Measurements from ENCODE around the gene LPAR1.

LPAR1 gene

GRCh38 chr9:110928599-110928998 lies 109.7 kb downstream of the LPAR1 start:
- peaks cover 20% of the 10 kb centered on the region for H3K36me3 Mint-ChIP-seq (ENCODE audit: low read depth)
- intact Hi-C loops (cut with micrococcal nuclease): no loop called here
- H3K27ac Mint-ChIP-seq: no peak overlapping the region
- no peak overlapping the region for H3K4me3 Mint-ChIP-seq
- H3K4me1 Mint-ChIP-seq (ENCODE audit: low read depth): peaks cover 8% of the 10 kb centered on the region
- H3K27me3 Mint-ChIP-seq: peaks cover 2% of the 10 kb centered on the region
- no peaks in the 10 kb centered on the region for H3K9me3 Mint-ChIP-seq

DNA sequence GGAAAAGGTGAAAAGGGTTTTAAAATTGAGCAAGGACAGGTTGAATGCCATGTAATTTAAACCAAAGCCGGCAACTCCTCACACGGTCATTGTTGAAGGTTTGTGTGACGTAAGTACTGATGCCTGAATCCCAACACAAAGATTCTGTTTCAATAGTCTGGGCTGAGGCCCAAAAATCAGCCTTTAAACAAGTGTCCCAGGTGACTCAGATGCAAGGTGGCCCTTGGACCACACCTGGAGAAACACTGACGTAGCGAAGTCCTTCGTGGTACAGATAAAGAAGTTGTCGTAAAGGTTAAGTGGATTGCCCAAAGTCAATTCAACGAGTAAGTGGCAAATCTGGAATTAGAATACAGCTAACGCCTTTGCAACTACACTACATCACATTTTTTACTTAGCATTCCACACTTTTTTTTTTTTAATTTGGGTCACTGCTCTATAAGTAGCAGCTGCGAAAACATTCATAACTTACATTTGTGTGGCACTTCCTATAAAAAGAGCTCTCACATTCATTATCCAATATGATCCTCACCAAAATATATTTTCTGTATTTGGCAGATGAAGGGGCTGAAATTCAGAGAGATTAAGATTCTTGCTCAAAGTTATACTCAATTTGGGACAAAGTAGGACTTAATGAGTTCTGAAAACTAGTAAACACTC lies 111.3 kb downstream of the LPAR1 start:
- intact Hi-C loops (cut with micrococcal nuclease): no loop called here
- H3K4me3 Mint-ChIP-seq: no peak overlapping the region

GRCh38 chr9:110923601-110924000 lies 114.7 kb downstream of the LPAR1 start:
- no peak overlapping the region for H3K27ac Mint-ChIP-seq
- peaks cover 17% of the 10 kb centered on the region for H3K36me3 Mint-ChIP-seq (ENCODE audit: low read depth)
- peaks cover 28% of the 10 kb centered on the region for H3K4me1 Mint-ChIP-seq (ENCODE audit: low read depth)
- H3K4me3 Mint-ChIP-seq: no peak overlapping the region
- no peaks in the 10 kb centered on the region for H3K9me3 Mint-ChIP-seq
- no peaks in the 10 kb centered on the region for H3K27me3 Mint-ChIP-seq
- intact Hi-C loops (cut with micrococcal nuclease): no loop called here

More for the DNA sequence above, 111.3 kb downstream of the LPAR1 start:
- Mint-ChIP-seq H3K9me3 (no peaks in the 10 kb centered on the region), H3K4me1 (ENCODE audit: low read depth) (peaks cover 2% of the 10 kb centered on the region), H3K27me3 (peaks cover 2% of the 10 kb centered on the region), H3K36me3 (ENCODE audit: low read depth) (peaks cover 20% of the 10 kb centered on the region), H3K27ac (no peak overlapping the region)

GRCh38 chr9:110922145-110922544 lies 116.1 kb downstream of the LPAR1 start:
- H3K27ac Mint-ChIP-seq: peak overlapping the region; percentile 11
- H3K9me3 Mint-ChIP-seq: no peaks in the 10 kb centered on the region
- H3K4me1 Mint-ChIP-seq (ENCODE audit: low read depth): peaks cover 38% of the 10 kb centered on the region
- H3K4me3 Mint-ChIP-seq: no peak overlapping the region
- H3K36me3 Mint-ChIP-seq (ENCODE audit: low read depth): peaks cover 17% of the 10 kb centered on the region
- no peaks in the 10 kb centered on the region for H3K27me3 Mint-ChIP-seq
- intact Hi-C loops (cut with micrococcal nuclease): no loop called here

DNA sequence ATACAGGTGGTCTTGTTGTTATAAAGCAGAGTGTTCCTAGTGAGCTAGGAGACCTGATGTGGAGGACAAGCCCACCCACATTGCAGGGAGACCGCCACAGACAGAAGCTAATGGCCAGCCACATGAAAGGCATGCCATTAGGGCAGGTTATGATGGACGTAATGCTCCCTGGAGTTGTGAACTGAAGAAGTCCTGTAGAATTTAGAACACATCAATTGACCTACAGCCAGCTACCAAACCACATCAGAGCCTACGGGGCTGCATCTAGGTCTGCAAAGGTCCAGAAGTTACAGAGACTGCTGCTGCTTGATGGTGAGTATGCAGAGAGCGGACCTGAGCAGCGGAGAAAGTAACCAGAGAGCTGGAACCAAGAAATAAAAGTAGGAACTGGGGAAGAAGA lies 116.6 kb downstream of the LPAR1 start:
- H3K36me3 Mint-ChIP-seq (ENCODE audit: low read depth): peaks cover 14% of the 10 kb centered on the region
- H3K4me3 Mint-ChIP-seq: no peak overlapping the region
- no peaks in the 10 kb centered on the region for H3K9me3 Mint-ChIP-seq
- peaks cover 38% of the 10 kb centered on the region for H3K4me1 Mint-ChIP-seq (ENCODE audit: low read depth)
- no peaks in the 10 kb centered on the region for H3K27me3 Mint-ChIP-seq
- peak overlapping the region; percentile 11 for H3K27ac Mint-ChIP-seq
- intact Hi-C loops (cut with micrococcal nuclease): no loop called here

DNA sequence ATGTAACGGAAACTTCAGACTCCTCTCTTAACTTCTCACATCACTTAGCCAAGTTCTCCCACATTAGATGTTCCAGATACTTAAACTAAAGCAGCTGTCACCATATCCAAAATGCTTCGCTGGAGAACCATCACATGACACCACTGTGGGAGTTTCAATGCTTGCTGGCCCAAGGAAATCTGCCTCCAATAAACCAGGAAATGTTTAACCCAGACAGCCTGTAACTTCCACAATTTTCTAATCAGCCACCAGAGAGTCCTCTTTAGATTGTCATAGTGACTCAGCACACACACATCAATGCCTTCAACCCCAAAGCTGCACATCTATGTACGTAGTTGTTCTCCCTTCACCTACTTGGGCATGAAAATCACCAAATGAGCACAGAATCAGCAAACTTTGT lies 118.7 kb downstream of the LPAR1 start:
- Mint-ChIP-seq H3K27me3 (no peaks in the 10 kb centered on the region), H3K27ac (peak overlapping the region; percentile 81), H3K9me3 (no peaks in the 10 kb centered on the region), H3K4me3 (no peak overlapping the region), H3K36me3 (ENCODE audit: low read depth) (peaks cover 6% of the 10 kb centered on the region), H3K4me1 (ENCODE audit: low read depth) (peaks cover 38% of the 10 kb centered on the region)
- intact Hi-C loops (cut with micrococcal nuclease): no loop called here

GRCh38 chr9:110919050-110919435 lies 119.2 kb downstream of the LPAR1 start:
- Mint-ChIP-seq H3K27ac (peak overlapping the region; percentile 81), H3K9me3 (peaks cover 5% of the 10 kb centered on the region), H3K36me3 (ENCODE audit: low read depth) (peaks cover 12% of the 10 kb centered on the region), H3K4me3 (no peak overlapping the region), H3K27me3 (no peaks in the 10 kb centered on the region), H3K4me1 (ENCODE audit: low read depth) (peaks cover 42% of the 10 kb centered on the region)
- intact Hi-C loops (cut with micrococcal nuclease): no loop called here

DNA sequence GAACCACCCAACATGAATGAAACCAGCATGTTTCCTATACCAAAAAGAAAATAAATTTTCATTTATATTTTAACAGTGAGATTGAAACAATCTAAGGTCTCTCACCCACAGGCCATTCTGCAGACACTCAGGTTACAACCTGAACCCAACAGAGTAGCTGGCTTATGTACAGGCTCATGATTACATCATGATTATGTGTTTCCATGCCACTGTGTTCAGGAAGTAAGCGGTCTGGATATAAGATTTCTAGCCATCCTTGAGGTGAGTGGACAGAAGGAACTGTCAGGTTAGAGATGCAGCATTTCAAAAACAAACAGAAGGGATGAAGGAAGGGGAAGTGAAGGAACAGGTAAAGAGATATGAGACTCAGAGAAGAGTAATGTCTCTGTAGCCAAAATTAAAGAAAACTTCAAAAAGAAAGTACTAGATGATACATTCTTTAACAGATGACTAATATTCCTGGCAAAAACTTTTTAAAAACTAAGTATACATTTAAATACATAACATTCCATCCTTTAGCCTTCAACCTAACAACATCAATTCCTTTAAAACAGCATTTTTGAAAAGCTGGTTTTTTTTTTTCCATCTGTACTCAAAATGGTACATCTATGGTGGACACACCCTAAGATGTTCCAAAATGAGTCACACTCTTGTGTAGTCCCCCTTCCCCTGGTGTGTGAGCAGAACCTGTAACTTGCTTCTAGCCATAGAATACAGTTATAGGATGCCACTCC lies 119.8 kb downstream of the LPAR1 start:
- peaks cover 16% of the 10 kb centered on the region for H3K36me3 Mint-ChIP-seq (ENCODE audit: low read depth)
- peaks cover 43% of the 10 kb centered on the region for H3K4me1 Mint-ChIP-seq (ENCODE audit: low read depth)

GRCh38 chr9:110916403-110916802 lies 121.9 kb downstream of the LPAR1 start:
- no peak overlapping the region for H3K27ac Mint-ChIP-seq
- peaks cover 50% of the 10 kb centered on the region for H3K4me1 Mint-ChIP-seq (ENCODE audit: low read depth)
- peaks cover 16% of the 10 kb centered on the region for H3K36me3 Mint-ChIP-seq (ENCODE audit: low read depth)
- H3K4me3 Mint-ChIP-seq: no peak overlapping the region
- intact Hi-C loops (cut with micrococcal nuclease): no loop called here
- no peaks in the 10 kb centered on the region for H3K27me3 Mint-ChIP-seq
- H3K9me3 Mint-ChIP-seq: peaks cover 8% of the 10 kb centered on the region

More for the DNA sequence above, 119.8 kb downstream of the LPAR1 start:
- H3K27me3 Mint-ChIP-seq: no peaks in the 10 kb centered on the region
- intact Hi-C loops (cut with micrococcal nuclease): no loop called here
- no peak overlapping the region for H3K4me3 Mint-ChIP-seq
- peak overlapping the region; percentile 81 for H3K27ac Mint-ChIP-seq
- peaks cover 8% of the 10 kb centered on the region for H3K9me3 Mint-ChIP-seq

GRCh38 chr9:110912419-110913291 lies 125.6 kb downstream of the LPAR1 start:
- intact Hi-C loops (cut with micrococcal nuclease): no loop called here
- H3K36me3 Mint-ChIP-seq (ENCODE audit: low read depth): peaks cover 28% of the 10 kb centered on the region
- H3K27me3 Mint-ChIP-seq: peaks cover 2% of the 10 kb centered on the region
- no peak overlapping the region for H3K27ac Mint-ChIP-seq
- H3K9me3 Mint-ChIP-seq: peaks cover 28% of the 10 kb centered on the region
- peaks cover 21% of the 10 kb centered on the region for H3K4me1 Mint-ChIP-seq (ENCODE audit: low read depth)
- no peak overlapping the region for H3K4me3 Mint-ChIP-seq

GRCh38 chr9:110911659-110912418 lies 126.4 kb downstream of the LPAR1 start:
- Mint-ChIP-seq H3K9me3 (peaks cover 28% of the 10 kb centered on the region), H3K4me1 (ENCODE audit: low read depth) (peaks cover 19% of the 10 kb centered on the region), H3K4me3 (no peak overlapping the region), H3K27ac (no peak overlapping the region), H3K36me3 (ENCODE audit: low read depth) (peaks cover 28% of the 10 kb centered on the region), H3K27me3 (peaks cover 2% of the 10 kb centered on the region)
- intact Hi-C loops (cut with micrococcal nuclease): no loop called here

GRCh38 chr9:110908894-110909293 lies 129.4 kb downstream of the LPAR1 start:
- intact Hi-C loops (cut with micrococcal nuclease): no loop called here
- H3K4me3 Mint-ChIP-seq: no peak overlapping the region
- H3K27ac Mint-ChIP-seq: no peak overlapping the region

GRCh38 chr9:110900917-110901316 lies 137.4 kb downstream of the LPAR1 start:
- no peak overlapping the region for H3K4me3 Mint-ChIP-seq
- H3K27me3 Mint-ChIP-seq: peaks cover 6% of the 10 kb centered on the region
- H3K4me1 Mint-ChIP-seq (ENCODE audit: low read depth): peaks cover 21% of the 10 kb centered on the region
- H3K27ac Mint-ChIP-seq: peak overlapping the region; percentile 66
- peaks cover 50% of the 10 kb centered on the region for H3K36me3 Mint-ChIP-seq (ENCODE audit: low read depth)
- intact Hi-C loops (cut with micrococcal nuclease): loop anchor here (5.0 kb wide), 1 partner anchor 36 kb away; no protein-coding TSS in a partner anchor
- H3K9me3 Mint-ChIP-seq: peaks cover 45% of the 10 kb centered on the region

More at GRCh38 chr9:110908894-110909293, 129.4 kb downstream of the LPAR1 start:
- peaks cover 26% of the 10 kb centered on the region for H3K9me3 Mint-ChIP-seq
- H3K27me3 Mint-ChIP-seq: peaks cover 2% of the 10 kb centered on the region
- H3K4me1 Mint-ChIP-seq (ENCODE audit: low read depth): peaks cover 14% of the 10 kb centered on the region
- peaks cover 25% of the 10 kb centered on the region for H3K36me3 Mint-ChIP-seq (ENCODE audit: low read depth)

Measured in dendritic cell treated with granulocyte-macrophage colony-stimulating factor and Interleukin-4, amounts not matched to agents 40 ng/mL and 50 ng/mL, for 4 days (primary cell).